ENCODE data around the gene HYDIN.
"Not testable (repeated sequence)": the region's sequence is repeated elsewhere in the genome, so short reads cannot be mapped to it uniquely, and the experiment has no call there.

HYDIN gene

DNA sequence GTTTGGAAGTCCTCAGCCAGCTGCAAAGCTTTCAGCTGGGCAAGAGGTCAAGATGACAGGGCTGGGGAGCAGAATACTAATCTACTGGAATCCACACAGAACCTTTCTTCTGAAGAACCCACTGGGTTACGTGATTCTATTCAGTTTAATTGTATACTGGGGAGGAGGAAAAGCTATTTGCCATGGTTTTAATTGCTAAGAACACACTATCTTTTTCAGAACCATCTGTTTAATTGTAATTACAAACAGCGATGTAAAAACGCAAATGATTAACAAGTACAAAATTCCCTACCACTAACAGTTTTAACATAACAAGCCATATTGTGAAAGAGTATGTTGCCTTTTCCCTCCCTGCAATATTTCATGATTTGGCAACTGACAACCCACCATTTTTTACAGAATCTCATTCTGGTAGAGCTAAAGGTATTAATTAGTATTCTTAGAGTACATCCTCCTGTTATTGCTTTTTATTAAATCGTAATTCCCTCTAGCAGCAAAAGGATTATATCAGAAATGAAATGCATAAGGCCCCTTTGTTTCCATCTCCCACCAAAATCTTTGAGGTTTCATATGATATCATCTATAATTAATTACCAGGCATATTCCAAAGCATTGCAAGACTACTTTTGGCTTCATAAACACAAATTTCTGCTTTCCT lies 12.1 kb downstream of the HYDIN start:
- DNase-seq, result no peak

DNA sequence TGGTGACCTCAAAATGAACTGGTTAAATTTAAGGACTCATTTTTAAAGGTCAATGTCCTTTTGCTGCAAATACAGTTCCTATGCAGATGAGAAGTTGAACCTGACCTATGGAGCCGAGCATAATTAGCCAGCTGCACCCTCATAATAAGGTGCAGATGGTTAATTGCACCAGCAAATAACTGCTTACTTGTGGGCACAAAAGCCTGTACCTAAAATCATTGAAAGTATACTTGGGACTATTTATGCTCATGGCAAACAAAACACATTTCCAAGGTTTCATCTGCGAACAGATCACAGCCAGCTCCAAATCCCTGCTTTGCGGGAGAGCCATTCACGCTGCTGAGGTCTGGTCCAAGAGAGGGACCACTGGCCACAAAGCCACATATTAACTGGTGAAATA lies 13.0 kb downstream of the HYDIN start:
- DNase-seq, result no peak

DNA sequence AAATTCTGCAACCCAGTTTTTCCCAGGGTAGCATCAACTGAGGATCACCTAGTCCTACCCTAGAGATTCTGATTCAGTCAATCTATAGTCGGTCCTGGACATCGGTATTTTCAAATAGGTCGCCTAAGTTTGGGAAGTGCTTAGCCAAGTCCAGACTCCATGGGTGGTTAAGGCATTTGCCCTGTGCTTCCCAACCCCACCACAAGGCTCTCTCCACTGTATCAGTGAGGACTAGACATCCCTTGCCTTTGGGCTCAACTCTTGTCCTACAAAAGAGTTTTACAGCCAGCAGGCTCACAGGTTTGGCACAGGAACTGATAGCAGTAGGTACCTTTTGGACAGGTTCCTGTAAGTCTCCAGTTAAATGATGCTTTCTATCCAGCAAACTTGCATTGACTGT lies 13.8 kb downstream of the HYDIN start:
- DNase-seq, result no peak

DNA sequence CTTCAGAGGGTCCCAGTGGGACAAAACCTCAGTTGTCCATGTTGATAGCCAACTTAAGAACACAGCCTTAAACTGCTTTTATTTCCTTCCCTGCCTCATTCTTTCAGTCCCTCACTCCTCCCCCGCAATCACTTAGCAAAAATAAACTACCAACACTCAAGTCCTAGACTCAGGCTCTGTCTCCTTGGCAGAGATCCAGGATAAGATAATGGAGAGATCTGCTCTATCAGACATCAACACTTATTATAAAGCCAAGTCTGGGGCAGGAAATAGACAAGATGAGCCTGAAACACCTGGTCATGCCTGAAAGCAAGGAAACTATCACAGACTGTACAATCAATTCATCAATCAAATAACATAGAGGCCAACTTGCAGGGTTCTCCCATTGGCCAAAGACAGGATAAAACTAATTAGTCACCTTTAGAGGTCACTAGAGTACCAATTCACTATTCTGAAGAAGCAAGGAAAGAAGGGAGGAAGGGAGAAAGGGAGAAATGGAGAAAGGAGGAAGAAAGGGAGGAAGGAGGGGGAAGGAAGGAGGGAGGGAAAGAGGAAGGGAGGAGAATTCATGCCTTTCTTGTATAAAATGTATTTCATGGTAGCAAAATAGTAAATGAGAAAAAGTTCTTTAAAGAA lies 15.7 kb downstream of the HYDIN start:
- no peak for DNase-seq

DNA sequence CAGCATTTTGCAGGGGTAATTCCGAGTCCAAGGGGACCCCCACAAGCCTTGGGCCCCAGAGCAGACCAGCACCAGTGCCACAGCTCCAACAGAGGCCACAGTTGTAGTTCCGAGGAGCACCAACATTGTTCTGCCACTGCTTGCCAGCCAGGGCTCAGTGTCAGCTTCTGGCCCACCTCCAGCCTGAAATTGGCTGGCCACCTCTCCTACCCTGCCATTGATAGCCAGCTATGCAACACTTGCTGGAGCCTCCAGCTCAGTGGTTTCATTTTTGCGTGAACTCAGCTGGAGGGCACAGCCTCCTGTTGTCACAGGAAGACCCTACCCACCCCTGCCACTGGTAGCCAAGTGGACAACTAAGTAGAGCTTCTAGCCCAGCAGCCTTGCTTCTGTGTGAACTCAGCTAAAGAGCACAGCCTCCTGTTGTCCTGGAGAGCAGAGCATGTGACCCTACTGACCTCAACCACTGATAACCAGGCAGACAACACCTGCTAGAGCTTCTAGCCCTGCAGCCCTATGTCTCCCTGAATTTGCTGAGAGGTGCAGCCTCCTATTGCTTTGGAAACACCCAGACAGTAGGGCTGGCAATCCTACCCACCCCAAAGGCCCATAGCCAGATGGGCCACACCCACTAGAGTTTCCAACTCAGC lies 24.9 kb downstream of the HYDIN start:
- DNase-seq, result no peak

DNA sequence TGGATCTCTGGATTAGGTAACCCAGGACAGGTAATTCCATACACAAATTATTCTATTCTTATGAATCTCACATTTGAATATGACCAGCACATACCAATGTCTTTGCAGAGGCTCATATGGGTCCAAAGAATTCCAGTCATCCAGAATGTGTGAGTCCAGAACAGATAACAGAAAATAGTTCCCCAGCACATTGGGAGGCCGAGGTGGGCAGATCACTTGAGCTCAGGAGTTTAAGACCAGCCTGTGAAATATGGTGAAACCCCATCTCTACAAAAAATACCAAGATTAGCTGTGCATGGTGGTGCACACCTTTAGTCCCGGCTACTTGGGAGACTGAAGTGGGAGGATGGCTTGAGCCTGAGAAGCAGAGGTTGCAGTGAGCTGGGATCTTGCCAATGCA lies 26.9 kb downstream of the HYDIN start:
- DNase-seq, result no peak

DNA sequence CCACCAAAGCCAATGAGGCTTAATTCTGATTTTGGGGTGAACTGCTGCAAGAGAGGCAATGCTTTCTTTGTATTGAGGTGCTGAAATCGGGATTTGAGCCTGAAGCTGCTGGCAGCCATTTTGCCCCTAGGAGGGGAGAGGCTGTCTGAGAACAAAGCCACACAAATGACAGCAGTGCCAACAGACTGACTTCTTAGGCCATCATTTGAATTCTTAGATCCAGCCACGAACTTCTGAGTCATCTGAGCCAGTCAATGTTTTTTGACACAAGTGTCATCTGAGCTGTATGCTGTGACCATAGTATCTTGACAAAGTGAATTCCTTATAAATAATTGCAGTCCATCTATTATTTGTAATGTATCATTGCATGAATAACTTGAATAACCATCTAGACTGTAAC lies 29.0 kb downstream of the HYDIN start:
- no peak for DNase-seq

DNA sequence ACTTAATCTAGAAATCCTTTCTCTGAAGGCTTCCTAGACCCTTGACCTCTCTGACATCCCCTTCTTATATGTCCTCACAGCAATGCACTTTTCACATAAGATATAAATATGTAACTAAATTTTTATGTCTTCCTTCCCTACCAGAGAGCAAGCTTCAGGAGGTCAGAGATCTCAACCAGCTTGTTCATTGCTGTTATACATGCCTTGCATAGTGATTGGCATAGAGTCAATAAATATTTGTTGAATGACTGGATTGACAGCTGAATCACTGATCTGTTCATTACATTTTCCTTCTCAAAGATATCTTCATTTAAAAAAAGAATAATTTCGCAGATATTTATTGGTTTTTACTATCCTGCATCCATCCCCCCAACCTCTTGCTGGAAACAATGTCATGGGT lies 29.5 kb downstream of the HYDIN start:
- no peak for DNase-seq

DNA sequence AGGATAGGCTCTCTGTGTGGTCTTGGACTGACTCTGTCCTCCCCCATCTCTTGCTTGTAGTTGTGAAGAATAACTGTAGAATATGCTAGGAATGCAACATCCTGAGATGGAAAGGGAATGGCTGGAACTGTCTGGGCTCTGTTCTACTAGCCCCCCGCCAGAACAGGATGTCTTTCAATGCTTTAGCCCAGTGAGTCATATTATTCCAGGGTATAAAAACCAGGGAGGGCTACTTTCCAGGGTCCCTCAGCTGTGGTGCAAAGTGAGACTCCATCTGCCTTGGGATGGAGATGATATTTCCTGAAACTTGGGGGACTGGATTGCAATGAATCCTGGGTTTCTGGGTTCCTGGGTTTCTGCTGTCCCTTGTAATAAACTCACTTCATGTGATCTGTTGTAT lies 32.1 kb downstream of the HYDIN start:
- no peak for DNase-seq

DNA sequence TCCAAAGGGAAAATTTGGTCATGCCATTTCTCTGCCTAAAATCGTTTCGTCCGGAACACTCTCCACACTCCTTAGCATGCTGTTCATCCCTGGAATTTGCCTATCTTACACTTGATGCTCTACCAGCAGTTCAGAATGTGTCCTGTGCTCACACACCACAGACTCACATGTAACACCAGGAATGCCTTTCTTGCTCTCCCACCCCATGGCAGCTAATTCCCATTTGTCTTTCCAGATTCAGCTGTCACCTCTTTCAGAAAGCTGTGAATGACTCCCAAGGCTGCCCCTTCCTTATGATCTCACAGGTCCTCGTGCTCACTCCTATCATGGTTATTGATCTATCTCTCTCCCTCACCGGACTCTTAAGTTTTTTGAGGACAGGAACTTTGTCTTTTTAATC lies 38.1 kb downstream of the HYDIN start:
- DNase-seq, result no peak

DNA sequence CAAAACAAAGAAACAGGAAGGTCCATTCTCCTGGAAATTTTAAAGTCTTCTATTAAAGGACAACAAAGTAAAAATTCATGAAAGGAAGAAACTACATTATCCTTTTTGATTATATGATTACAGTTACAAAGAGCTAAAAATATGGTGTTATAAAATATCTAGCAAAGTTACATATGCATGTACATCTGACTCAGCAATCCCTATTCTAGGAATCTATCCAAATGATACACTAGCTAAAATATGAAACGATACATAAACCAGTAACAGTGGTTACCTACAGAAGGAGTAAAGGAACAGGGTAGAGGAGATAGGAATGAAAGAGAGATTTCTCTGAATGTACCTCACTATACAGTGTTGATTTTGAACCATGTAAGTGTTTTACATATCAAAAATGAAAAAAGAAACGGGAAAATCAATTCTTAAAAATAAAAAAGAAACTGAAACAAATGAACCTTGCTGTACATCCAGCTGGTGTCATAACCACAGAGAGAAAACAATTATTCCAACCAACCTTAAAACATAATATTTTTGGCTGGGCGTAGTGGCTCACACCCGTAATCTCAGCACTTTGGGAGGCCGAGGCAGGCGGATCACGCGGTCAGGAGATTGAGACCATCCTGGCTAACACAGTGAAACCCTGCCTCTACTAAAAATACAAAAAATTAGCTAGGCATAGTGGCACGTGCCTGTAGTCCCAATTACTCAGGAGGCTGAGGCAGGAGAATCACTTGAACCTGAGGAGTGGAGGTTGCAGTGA lies 41.4 kb downstream of the HYDIN start:
- DNase-seq, result no peak

DNA sequence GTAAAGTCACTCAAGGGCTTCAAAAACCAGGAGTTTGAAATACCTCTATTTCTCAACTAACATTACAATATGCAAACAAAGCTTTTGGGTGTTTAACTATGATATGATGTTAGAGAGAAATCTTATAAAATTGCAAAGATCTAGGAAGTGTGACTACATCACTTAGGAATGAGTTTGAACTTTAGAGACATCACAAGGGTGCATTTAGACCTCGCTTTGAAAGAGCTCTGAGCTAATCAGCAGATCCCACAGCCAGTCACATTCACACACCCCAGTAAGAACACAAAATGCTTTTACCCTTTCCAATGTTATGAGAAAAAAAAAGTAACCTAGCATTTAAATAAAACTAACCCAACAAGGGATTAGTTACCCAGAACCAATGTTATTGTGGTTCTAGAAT lies 45.2 kb downstream of the HYDIN start:
- DNase-seq, result no peak

DNA sequence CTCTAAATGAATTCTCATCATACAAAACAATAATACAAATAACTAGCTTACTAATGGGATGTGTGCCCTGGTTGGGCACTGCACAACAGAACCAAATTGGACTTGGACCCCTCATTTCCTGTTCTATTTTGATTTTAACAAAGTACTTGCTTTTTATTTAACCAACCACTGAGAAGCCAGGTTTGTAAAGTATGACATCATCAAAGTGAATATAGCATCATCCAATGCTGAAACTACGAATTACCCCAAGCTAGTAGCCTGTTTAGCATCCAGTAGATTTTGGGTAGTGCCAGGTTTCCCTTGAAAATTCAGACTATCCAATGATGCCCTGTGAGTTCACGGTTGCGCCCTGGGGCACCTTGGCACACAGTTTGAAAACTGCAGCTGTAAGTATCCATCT lies 51.0 kb downstream of the HYDIN start:
- no peak for DNase-seq

DNA sequence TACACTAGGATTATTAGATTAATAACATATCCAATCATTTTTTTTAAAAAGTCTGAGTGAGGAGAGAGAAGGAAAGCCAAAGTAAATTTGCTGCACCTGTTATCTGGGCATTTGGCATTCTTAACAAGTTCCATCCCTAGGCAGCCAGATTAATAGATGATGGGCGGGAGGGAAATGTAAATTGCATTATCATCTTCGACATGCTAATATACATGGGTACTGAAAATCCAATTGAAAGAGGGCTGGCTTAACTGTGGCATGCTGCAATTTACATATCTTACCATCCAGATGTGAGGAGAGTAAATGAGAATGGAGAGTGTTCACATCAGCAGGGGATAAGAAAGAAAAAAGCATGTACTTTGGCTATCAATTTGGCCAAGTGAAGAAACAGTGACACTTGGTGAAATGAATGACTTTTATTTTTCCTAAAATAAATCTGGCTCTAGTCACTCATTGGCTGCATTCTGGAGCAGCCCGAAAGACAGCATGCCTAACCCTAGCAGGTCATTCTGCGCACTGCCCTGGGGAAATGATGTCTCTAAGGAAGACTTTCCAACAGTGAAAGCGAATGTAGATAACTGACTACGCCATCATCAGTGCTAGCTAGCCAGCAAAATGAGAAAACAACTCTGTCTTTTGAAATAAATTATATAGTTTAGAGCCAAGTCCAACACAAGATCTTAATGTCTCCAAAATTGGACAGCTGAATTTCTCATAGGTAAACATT lies 57.9 kb downstream of the HYDIN start:
- DNase-seq, result no peak

DNA sequence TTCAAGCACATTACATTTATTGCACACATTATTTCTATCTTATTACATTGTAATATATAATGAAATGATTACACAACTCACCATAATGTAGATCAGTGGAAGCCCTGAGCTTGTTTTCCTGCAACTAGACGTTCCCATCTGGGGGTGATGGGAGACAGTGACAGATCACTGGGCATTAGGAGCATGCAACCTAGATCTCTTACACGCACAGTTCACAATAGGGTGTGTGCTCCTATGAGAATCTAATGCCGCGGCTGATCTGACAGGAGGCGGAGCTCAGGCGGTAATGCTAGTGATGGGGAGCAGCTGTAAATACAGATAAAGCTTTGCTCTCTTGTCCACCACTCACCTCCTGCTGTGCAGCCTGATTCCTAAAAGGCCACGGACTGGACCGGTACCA lies 69.5 kb downstream of the HYDIN start:
- DNase-seq, result not testable (repeated sequence)

DNA sequence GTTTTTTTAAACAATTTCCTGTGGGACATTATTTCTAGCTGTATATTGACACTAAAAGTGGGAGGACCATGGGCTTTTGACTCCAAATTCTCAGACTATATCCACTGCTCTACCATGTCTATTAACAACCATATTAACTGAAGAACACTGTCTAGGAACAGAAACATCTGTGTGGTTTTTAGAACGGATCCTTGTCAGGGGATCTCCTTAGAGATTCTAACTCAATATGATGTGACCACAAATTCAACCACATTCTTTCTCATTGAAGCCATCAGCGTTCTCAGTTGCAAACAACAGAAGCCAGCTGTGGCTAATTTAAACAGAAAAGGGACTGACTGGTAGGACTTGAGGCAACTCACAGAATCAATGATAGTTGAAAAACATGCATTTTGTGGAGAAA lies 73.2 kb downstream of the HYDIN start:
- DNase-seq, result not testable (repeated sequence)

DNA sequence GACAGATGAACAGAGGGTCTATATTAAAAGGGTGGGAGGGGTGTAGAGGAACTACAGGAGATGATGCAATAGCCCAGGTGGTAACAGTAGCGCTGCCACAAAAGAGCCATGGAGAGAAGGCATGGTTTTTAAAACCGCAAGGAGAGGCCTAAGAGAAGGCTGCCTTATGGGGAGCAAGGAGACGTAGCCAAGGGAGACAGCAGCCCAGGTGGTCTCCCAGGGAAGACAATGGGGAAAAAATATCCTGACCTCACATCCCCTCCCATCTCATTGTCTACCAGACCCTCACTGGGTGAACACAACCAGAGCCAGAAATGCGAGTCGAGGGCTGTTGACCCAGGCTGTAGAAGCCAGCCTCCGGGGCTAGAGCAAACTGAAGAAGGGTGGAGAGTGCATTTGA lies 77.2 kb downstream of the HYDIN start:
- not testable (repeated sequence) for DNase-seq

DNA sequence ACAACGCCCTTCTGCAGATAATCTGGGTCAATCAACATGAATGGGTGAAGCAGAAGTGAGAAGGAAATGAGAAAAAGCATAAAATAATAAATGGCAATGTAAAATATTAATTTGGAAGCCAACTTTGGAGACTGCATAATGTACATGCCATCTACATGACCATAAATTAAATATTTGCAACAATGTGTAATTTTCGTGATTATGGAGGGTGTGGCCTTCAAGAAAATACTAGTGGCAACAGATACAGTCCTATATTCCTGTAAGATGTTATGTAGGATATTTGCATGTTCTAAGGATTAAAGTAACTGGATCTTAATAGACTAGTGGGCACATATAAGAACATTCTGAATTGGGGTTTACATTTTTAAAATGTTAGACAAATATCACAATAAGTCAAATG lies 78.9 kb downstream of the HYDIN start:
- not testable (repeated sequence) for DNase-seq

DNA sequence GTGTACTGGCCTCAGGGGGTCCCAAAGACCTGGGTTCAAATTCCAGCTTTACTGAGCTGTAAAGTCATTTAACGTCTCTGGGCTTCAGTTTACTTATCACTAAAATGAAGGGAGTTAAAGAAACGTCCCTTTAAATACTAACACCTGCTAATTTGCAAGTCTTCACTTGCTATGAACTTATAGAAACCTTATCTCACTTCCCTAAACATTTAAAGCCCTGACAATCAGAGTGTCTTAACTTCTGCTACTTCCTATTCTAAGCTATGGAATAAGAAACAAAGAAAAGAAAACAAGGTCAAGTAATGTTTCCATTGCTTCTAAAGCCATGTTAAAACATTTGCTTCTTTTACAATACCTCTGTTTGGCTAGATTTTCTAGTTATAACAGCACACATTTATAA lies 87.3 kb downstream of the HYDIN start:
- DNase-seq, result not testable (repeated sequence)

DNA sequence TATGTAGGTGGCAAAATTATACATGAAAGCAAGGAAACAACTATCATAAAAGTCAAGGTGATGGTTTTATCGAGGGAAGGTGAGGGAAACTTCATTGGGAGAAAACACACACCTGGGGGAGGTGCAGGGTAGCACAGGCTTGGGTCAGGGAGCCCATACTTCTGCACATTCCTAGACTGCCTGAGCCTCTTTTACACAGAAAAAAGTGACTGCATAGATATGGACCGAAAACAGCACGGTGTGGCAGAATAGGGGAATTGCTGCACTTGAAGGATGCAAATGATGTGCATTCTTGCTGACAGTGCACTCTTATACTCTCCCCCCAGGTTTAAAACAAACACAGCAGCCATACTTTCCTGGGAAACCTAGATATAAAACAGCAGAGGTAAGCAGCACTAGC lies 120.0 kb downstream of the HYDIN start:
- not testable (repeated sequence) for DNase-seq

DNA sequence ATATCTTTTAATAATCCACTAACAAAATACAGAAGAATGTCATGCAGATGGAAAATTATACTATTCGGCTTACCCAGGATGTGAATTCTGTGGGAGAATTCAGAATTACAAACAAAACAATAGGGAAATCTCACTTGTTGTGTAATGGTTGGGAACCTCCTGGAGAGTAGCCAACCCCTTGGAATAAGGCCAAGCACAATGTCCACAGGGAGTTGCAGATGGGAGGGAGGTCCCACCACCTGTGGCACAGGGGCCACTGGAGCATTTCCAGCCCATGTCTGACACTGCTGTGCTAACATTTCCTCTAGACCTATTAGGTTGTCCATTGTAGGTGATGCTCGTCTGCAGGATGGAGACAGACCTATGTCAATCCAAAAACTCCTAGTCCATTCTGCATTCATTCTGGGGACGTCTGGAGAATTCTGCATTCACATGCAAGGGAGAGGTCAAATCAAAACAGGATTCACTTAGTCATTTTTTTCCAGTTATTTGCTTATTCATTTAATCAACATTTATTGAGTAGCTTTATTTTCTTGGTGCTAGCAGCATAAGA lies 120.8 kb downstream of the HYDIN start:
- not testable (repeated sequence) for DNase-seq

DNA sequence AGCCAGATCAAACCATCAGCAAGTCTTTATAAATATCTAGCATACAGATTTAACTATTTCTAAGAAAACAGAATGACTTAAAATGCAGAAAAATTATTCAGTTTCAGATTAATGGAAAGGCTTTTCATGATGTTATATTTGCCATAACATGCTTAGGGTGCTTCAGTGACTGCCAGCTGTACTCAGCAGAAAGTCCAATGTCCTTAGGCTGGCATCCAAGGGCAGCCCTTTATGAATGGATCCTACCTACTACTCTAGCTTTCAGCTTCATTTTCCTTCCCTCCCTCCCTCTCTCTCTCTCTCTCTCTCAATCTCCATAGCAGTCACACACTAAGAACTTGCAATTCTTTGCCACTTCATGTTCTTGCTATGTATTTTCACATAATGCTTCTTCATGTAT lies 124.6 kb downstream of the HYDIN start:
- DNase-seq, result not testable (repeated sequence)

DNA sequence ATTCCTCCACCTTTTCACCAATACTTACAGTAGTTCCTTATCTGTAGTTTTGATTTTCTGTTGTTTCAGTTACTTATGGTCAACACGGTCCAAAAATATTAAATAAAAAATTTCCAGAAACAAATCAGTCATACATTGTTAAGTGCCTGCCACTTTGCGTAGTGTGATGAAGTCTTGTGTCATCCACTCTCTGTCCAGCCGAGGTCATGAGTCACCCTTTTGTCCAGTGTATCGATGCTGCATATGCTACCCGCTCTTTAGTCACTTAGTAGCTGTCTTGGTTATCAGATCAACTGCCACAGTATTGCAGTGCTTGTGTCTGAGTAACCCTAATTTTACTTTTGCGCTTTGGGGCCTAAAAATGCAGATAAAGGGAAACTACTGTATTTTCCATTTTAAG lies 146.9 kb downstream of the HYDIN start:
- not testable (repeated sequence) for DNase-seq
